HG03439 (cell line): ENCODE data around the gene DHRSX.
"Not testable (repeated sequence)": the region's sequence is repeated elsewhere in the genome, so short reads cannot be mapped to it uniquely, and the experiment has no call there.

Experiments
- ATAC-seq: cut with Tn5 transposase; IDR thresholded peaks from one replicate; pipeline ENCODE4 v1.9.1; 2021; ENCODE audit warnings: mild to moderate bottlenecking, moderate library complexity; ENCODE audit not compliant: unreplicated experiment

The DHRSX gene

GRCh38 chrX:2272337-2272736 is 228.4 kb downstream of the DHRSX start:
- no peak for ATAC-seq

DNA sequence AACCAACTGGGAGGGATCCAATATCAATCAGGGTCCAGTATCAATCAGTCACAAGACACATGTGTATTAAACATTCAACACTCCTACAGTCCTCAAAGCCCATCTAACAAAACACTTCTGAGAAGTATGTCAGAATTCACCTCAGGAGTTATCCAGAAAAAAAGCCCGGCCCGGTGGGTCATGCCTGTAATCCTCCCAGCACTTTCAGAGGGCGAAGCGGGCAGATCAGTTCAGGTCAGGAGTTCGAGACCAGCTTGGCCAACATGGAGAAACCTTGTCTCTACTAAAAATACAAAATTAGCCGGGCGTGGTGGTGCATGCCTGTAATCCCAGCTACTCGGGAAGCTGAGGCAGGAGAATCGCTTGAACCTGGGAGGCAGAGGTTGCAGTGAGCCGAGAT is 229.2 kb downstream of the DHRSX start:
- ATAC-seq = not testable (repeated sequence)

GRCh38 chrX:2270783-2271182 is 230.0 kb downstream of the DHRSX start:
- ATAC-seq = not testable (repeated sequence)

GRCh38 chrX:2267890-2268289 is 232.9 kb downstream of the DHRSX start:
- ATAC-seq = no peak

DNA sequence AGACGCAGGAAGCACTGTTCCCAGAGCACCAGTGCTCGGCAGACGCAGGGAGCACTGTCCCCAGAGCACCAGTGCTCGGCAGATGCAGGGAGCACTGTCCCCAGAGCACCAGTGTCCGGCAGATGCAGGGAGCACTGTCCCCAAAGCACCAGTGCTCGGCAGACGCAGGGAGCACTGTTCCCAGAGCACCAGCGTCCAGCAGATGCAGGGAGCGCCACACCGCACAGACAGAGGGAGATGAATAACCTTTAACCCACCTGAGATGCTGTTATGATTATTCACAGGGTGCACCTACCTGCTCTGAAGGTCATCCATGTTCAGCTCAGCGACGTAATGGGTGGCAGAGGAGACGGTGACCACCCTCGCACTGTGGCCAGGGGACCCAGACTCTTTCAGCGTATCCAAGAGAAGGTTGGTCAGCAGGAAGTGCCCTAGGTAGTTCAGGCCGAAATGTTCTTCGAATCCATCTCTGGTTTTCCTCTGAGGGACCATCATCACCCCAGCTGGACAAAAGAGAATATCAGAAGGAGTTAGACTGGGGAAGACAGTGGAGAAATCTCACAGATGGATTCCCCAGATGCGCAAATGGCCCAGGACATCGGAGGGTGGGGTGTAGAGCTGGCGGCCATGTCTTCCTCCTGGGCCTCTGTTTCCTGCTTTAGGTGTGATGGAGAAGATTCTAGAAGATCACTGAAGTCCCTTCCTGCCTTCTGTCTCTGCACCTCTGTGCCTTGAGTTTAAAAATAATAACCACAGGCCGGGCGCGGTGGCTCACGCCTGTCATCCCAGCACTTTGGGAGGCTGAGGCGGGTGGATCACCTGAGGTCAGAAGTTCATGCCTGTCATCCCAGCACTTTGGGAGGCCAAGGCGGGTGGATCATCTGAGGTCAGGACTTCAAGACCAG is 234.1 kb downstream of the DHRSX start:
- ATAC-seq = no peak

DNA sequence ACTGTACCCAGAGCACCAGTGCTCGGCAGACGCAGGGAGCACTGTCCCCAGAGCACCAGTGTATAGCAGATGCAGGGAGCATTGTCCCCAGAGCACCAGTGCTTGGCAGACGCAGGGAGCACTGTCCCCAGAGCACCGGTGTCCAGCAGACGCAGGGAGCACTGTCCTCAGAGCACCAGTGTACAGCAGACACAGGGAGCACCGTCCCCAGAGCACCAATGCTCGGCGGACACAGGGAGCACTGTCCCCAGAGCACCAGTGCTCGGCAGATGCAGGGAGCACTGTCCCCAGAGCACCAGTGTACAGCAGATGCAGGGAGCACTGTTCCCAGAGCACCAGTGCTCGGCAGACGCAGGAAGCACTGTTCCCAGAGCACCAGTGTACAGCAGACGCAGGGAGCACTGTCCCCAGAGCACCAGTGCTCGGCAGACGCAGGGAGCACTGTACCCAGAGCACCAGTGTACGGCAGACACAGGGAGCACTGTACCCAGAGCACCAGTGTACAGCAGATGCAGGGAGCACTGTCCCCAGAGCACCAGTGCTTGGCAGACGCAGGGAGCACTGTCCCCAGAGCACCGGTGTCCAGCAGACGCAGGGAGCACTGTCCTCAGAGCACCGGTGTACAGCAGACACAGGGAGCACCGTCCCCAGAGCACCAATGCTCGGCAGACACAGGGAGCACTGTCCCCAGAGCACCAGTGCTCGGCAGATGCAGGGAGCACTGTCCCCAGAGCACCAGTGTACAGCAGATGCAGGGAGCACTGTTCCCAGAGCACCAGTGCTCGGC is 234.9 kb downstream of the DHRSX start:
- not testable (repeated sequence) for ATAC-seq

- ATAC-seq = no peak
Observed at GRCh38 chrX:2264179-2265030, 236.4 kb downstream of the DHRSX start.

DNA sequence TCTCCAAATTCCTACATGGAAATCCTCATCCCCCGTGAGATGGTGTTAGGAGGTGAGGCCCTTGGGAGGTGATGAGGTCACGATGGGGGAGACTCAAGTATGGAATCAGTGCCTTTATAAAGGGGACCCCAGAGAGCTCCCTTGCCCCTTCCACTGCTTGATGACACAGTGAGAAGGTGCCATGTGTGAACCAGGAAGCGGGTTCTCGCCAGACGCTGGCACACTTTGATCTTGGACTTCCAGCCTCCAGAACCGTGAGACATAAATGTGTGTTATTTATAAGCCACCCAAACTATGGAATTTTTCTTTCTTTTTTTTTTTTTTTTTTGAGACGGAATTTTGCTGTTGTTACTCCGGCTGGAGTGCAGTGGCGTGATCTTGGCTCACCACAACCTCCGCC is 237.6 kb downstream of the DHRSX start:
- ATAC-seq = no peak

DNA sequence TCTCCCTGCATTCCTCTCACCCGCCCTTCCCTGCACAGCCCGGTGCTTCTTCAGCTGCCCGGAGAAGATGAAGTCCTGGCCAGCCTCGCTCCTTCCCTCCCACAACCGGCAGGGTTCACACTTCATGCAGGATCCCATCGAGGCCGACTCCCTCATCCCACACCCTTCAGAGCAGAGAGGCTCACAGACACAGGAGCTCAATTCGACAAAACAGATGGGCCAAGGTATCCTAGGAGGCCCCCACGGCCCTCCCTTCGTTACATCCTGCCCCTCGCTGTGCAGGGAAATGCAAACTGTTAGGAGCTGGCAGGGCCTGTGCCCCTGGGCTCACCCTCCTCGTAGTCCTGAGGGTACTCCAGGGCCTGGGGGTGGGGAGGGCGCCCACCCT is 238.1 kb downstream of the DHRSX start:
- ATAC-seq = no peak

GRCh38 chrX:2261831-2262667 is 238.7 kb downstream of the DHRSX start:
- ATAC-seq = no peak

GRCh38 chrX:2252331-2253065 is 248.3 kb downstream of the DHRSX start:
- ATAC-seq = no peak

DNA sequence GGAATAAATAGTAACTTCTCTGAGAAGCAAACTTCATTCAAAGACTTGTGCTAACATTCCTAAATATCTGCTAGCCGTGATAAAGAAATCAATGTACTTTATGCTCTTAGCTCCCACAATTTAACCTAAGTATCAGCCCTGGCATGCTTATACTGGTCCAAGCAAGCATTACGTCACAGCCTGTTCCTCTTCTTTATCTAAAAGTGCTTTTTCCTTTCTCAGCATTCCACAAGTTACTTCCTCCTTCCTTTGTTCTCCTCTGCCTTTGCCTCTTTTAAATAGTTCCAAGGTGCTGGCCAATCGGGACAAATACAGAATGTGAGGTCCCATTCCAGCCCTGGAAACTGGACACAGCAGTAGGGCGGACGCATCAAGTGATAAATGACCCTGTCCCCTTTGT is 249.6 kb downstream of the DHRSX start:
- no peak for ATAC-seq

GRCh38 chrX:2243913-2244460 is 256.8 kb downstream of the DHRSX start:
- no peak for ATAC-seq

DNA sequence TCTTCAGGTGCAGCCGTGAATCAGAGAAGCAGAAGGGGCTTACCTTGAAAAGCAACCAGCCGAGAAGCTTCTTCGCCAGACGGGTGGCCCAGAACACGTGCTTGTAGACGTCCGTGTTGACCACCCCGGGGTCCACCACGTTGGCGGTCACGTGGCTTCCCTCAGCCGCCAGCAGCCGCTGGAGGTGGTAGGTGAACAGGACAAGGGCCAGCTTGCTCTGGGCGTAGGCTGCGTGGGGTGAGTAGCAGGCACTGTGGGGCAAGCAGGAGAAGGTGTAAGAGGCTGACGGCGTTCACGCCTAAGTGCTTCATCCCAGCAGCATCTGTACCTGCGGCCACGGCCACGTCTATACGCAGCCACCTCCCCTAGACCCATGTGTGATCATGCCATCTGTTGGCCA is 257.8 kb downstream of the DHRSX start:
- no peak for ATAC-seq

- ATAC-seq = no peak
Observed at GRCh38 chrX:2242326-2242725, 258.4 kb downstream of the DHRSX start.

GRCh38 chrX:2241496-2241895 is 259.3 kb downstream of the DHRSX start:
- ATAC-seq = not testable (repeated sequence)

GRCh38 chrX:2240761-2241160 is 260.0 kb downstream of the DHRSX start:
- ATAC-seq = not testable (repeated sequence)

DNA sequence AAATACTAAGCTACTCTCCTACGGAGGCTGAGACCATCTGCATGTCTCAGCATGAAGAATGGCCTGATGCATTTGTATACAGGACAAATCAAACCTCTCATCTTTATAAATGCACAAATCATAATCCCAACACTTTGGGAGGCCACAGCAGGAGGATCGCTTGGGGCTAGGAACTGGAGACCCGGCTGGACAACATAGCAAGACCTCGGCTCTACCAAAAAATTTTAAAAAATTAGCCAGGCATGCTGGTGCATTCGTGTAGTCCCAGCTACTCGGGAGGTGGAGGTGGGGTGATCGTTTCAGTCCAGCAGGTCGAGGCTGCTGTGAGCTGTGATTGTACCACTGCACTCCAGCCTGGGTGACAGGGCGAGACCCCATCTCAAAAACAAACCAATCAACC is 262.8 kb downstream of the DHRSX start:
- no peak for ATAC-seq

GRCh38 chrX:2231570-2232192 is 269.1 kb downstream of the DHRSX start:
- no peak for ATAC-seq
